Transverse colon (tissue), 4 donors: ENCODE data around the gene PERM1. TPM values are rescaled to one million over a fixed set of nuclear protein-coding genes. Genes with fewer than 3 reads are reported as not detected.

Experiments used
- DNase-seq: peaks from one replicate; pipeline ENCODE4 v3.0.0-alpha.2; 2019
- H3K27ac ChIP-seq, 4 donors: fragments of 200-600 bp; sonication (generic); 2 replicates each; pipeline ENCODE4 v1.5.1; 2016 to 2018; ENCODE audit warnings: inconsistent platforms in 4 of 4
- H3K27me3 ChIP-seq: fragments of 200-600 bp; sonication (generic); 2 replicates; pipeline ENCODE4 v1.5.1; 2017; ENCODE audit warnings: inconsistent platforms
- H3K36me3 ChIP-seq, 4 donors: fragments of 200-600 bp; sonication (generic); 2 replicates each; pipeline ENCODE4 v1.5.1; 2017 to 2019; ENCODE audit warnings: inconsistent platforms in 4 of 4
- H3K4me1 ChIP-seq, 4 donors: fragments of 200-600 bp; sonication (generic); 2 replicates each; pipeline ENCODE4 v1.5.1; 2017 to 2020; ENCODE audit warnings: inconsistent platforms in 4 of 4
- H3K4me3 ChIP-seq, 4 donors: fragments of 200-600 bp; sonication (generic); 1 replicate in 1 of 4; 2 replicates in 3 of 4; pipeline versions ENCODE4 v1.5.1 to v1.6.1; 2017 to 2019; ENCODE audit warnings: inconsistent platforms in 4 of 4
- H3K9me3 ChIP-seq, 2 donors: fragments of 200-600 bp; sonication (generic); 2 replicates each; pipeline ENCODE4 v1.5.1; 2017 to 2019; ENCODE audit warnings: inconsistent platforms in 2 of 2
- CTCF ChIP-seq, 5 experiments: fragments of 200-600 bp in 3 of 5; fragments of 450-650 bp in 2 of 5; sonication (generic) in 3 of 5; IDR thresholded peaks; 1 replicate in 2 of 5; 2 replicates in 3 of 5; pipeline ENCODE4 v1.5.1; 2016 to 2017; ENCODE audit warnings: antibody characterized with exemption in 5 of 5, inconsistent platforms in 3 of 5, mild to moderate bottlenecking in 2 of 5, moderate library complexity in 1 of 5
- EP300 ChIP-seq: sonication (generic); formaldehyde crosslinking; IDR thresholded peaks from one replicate; pipeline ENCODE4 v1.6.1; 2017; ENCODE audit warnings: antibody characterized with exemption, low read depth
- POLR2A ChIP-seq: fragments of 450-650 bp; IDR thresholded peaks from one replicate; pipeline ENCODE4 v1.6.1; 2016; ENCODE audit warnings: antibody characterized with exemption, mild to moderate bottlenecking, moderate library complexity
- POLR2AphosphoS5 ChIP-seq, 3 donors: sonication (generic); formaldehyde crosslinking; IDR thresholded peaks; one replicate each; pipeline ENCODE4 v1.6.1; 2016; ENCODE audit warnings: antibody characterized with exemption in 3 of 3
- WGBS, 2 donors: methylation state at CpG; one replicate each; pipeline ENCODE4 v1.1.5; 2018; ENCODE audit warnings: low coverage in 1 of 2; 5-methylcytosine and 5-hydroxymethylcytosine counted together
- in situ Hi-C, 4 donors: fragments of 200-750 bp; cut with MboI; loops; one replicate each; pipeline versions ENCODE4 v1.15.0 to v1.15.1; 2017; ENCODE audit warnings: low sequenced_read_pairs in 3 of 4, low pct_ligation_motif_present in 1 of 4, low pct_unique_long_range_greater_than_20kb in 1 of 4
- intact Hi-C: fragments of 100-400 bp; cut with DNase I; formaldehyde crosslinking; loops from one replicate; pipeline ENCODE4 v1.15.1; 2023; ENCODE audit warnings: low total_unique reads
- total RNA-seq, 4 donors: library from RNA; depleted of rRNA; stranded (reverse); fragments of >200 nt; gene quantifications; one replicate each; pipeline ENCODE4 v1.1.0, GENCODE V29; 2016

Gene PERM1
- total RNA-seq, 4 donors from 2014 or later, result 0.14 TPM; not detected in 3

GRCh38 chr1:939511-940106, 42.3 kb downstream of the PERM1 start:
- H3K4me3 ChIP-seq, result peak overlapping the region in 2 of 4 donors; percentile 39 to 51
- H3K9me3 ChIP-seq, result no peaks in the 10 kb centered on the region
- DNase-seq, result no peak
- peaks cover 92% of the 10 kb centered on the region for H3K27me3 ChIP-seq
- no peak for TF ChIP-seq CTCF (IDR thresholded peaks at IDR 0.05)
- TF ChIP-seq POLR2AphosphoS5 (IDR thresholded peaks at IDR 0.05), result no peak
- no peak for TF ChIP-seq POLR2A
- TF ChIP-seq EP300, result no peak
- intact Hi-C loops (no loop called here), in situ Hi-C loops (no loop called here)
- H3K36me3 ChIP-seq, result no peaks in the 10 kb centered on the region
- 13% methylated on average over 15 of the region's 21 CpGs; no CpG with 5 or more reads in 1 of the 2 donors for WGBS, 2 donors
- H3K27ac ChIP-seq, result peak overlapping the region in 1 of 4 donors; percentile 82
- H3K4me1 ChIP-seq, result peaks cover 25 to 44% (median 38%) of the 10 kb centered on the region in 4 donors

DNA sequence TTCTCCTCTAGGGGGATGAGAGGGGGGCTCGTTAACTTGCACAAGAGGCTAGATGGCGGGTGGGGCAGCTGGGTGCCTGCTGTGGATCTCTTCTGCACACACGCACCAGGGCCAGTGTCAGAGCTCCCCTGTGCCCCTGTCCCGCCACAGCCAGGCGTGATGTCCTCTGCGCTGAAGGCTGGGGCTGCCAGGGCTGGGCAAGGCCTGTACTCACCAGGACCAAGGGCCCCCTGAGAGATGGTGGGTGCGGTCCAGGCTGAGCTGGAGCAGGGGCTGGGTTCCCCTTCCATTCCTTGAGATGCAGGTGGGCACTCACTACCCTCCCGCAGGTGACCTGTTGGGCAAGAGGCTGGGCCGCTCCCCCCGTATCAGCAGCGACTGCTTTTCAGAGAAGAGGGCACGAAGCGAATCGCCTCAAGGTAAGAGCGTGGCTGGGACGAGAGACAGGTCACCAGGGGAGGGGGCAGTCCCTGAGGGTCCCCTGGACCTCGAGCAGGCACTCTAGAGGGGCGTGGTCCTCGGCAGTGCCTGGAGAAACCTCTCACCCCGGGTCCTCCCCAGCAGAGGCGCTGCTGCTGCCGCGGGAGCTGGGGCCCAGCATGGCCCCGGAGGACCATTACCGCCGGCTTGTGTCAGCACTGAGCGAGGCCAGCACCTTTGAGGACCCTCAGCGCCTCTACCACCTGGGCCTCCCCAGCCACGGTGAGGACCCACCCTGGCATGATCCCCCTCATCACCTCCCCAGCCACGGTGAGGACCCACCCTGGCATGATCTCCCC, 43.0 kb downstream of the PERM1 start:
- Histone ChIP-seq H3K27me3 (peaks cover 92% of the 10 kb centered on the region), H3K9me3 (no peaks in the 10 kb centered on the region), H3K36me3 (no peaks in the 10 kb centered on the region), H3K4me1 (peaks cover 25 to 44% (median 38%) of the 10 kb centered on the region in 4 donors), H3K27ac (no peak overlapping the region), H3K4me3 (no peak overlapping the region)
- in situ Hi-C loops, result no loop called here
- DNase-seq, result no peak
- TF ChIP-seq CTCF (IDR thresholded peaks at IDR 0.05) (no peak), EP300 (no peak), POLR2AphosphoS5 (IDR thresholded peaks at IDR 0.05) (no peak), POLR2A (no peak)
- intact Hi-C loops, result no loop called here
- WGBS, 2 donors, result 53% methylated on average over 30 of the region's 30 CpGs; no CpG with 5 or more reads in 1 of the 2 donors

GRCh38 chr1:938088-938683, 43.7 kb downstream of the PERM1 start:
- peaks cover 91% of the 10 kb centered on the region for H3K27me3 ChIP-seq
- TF ChIP-seq POLR2A, result no peak
- no peak for TF ChIP-seq EP300
- TF ChIP-seq POLR2AphosphoS5 (IDR thresholded peaks at IDR 0.05), result no peak
- TF ChIP-seq CTCF (IDR thresholded peaks at IDR 0.05), result peak in 4 of 5 experiments; percentile 47 to 78 (median 62)
- H3K36me3 ChIP-seq, result no peaks in the 10 kb centered on the region
- in situ Hi-C loops (no loop called here), intact Hi-C loops (no loop called here)
- H3K4me1 ChIP-seq, result peaks cover 25 to 48% (median 42%) of the 10 kb centered on the region in 4 donors
- DNase-seq, result peak; percentile 57
- H3K27ac ChIP-seq, result no peak overlapping the region
- H3K9me3 ChIP-seq, result no peaks in the 10 kb centered on the region
- no peak overlapping the region for H3K4me3 ChIP-seq
- 65% methylated on average over 12 of the region's 15 CpGs; no CpG with 5 or more reads in 1 of the 2 donors for whole genome bisulfite sequencing, 2 donors

- no peaks in the 10 kb centered on the region for H3K9me3 ChIP-seq
- H3K36me3 ChIP-seq, result no peaks in the 10 kb centered on the region
- peaks cover 25 to 47% (median 39%) of the 10 kb centered on the region in 4 donors for H3K4me1 ChIP-seq
- no peak for DNase-seq
- TF ChIP-seq EP300, result no peak
- TF ChIP-seq POLR2AphosphoS5 (IDR thresholded peaks at IDR 0.05), result no peak
- no peak for TF ChIP-seq CTCF (IDR thresholded peaks at IDR 0.05)
- TF ChIP-seq POLR2A, result no peak
- no peak overlapping the region for H3K4me3 ChIP-seq
- in situ Hi-C loops (no loop called here), intact Hi-C loops (loop anchor here (2.0 kb wide), 1 partner anchor 33 kb away; no protein-coding TSS in a partner anchor)
- 75% methylated on average over 15 of the region's 16 CpGs; no CpG with 5 or more reads in 1 of the 2 donors for WGBS, 2 donors
- H3K27ac ChIP-seq, result no peak overlapping the region
- peaks cover 91% of the 10 kb centered on the region for H3K27me3 ChIP-seq
These were observed 44.4 kb downstream of the PERM1 start for GRCh38 chr1:937521-937920.
